HCT116 (cell line): ENCODE results near the gene SMTN.

ENCODE experiments used
- CEBPB ChIP-seq: IDR thresholded peaks from 2 replicates; pipeline ENCODE4 v1.6.1; 2012; ENCODE audit warnings: low read depth
- EGR1 ChIP-seq: IDR thresholded peaks from 2 replicates; pipeline ENCODE4 v1.6.1; 2012; ENCODE audit warnings: low read depth
- EZH2 ChIP-seq: fragments of 200-600 bp; sonication (generic); IDR thresholded peaks from 2 replicates; pipeline ENCODE4 v1.6.1; 2017; ENCODE audit warnings: antibody characterized with exemption, mixed run types
- EZH2phosphoT487 ChIP-seq: fragments of 200-600 bp; IDR thresholded peaks from 2 replicates; pipeline ENCODE4 v1.6.1; 2018; ENCODE audit warnings: antibody characterized with exemption, borderline replicate concordance
- JUND ChIP-seq: IDR thresholded peaks from 2 replicates; pipeline ENCODE4 v1.6.1; 2012
- MAX ChIP-seq: IDR thresholded peaks from 2 replicates; pipeline ENCODE4 v1.6.1; 2012
- POLR2A ChIP-seq: IDR thresholded peaks from 2 replicates; pipeline ENCODE4 v1.7.0; 2011; ENCODE audit warnings: borderline replicate concordance; ENCODE audit not compliant: insufficient read depth, insufficient read length; ENCODE audit errors: extremely low read depth
- RAD21 ChIP-seq: IDR thresholded peaks from 2 replicates; pipeline ENCODE4 v1.6.1; 2012; ENCODE audit warnings: low read depth, mild to moderate bottlenecking
- SP1 ChIP-seq: IDR thresholded peaks from 2 replicates; pipeline ENCODE4 v1.6.1; 2012; ENCODE audit warnings: low read depth
- SRF ChIP-seq: IDR thresholded peaks from 2 replicates; pipeline ENCODE4 v1.6.1; 2012; ENCODE audit warnings: low read depth
- YY1 ChIP-seq: IDR thresholded peaks from 2 replicates; pipeline ENCODE4 v1.6.1; 2011; ENCODE audit warnings: low read length, low read depth, moderate library complexity, mild to moderate bottlenecking; ENCODE audit not compliant: insufficient replicate concordance; ENCODE audit errors: extremely low read depth
- ZNF274 ChIP-seq: fragments of 200-500 bp; sonication (Bioruptor generic); IDR thresholded peaks from 2 replicates; pipeline ENCODE4 v1.6.1; 2014; ENCODE audit warnings: mild to moderate bottlenecking, low read depth, low read length, inconsistent platforms
- TF ChIP-seq, protein P1 (sequence below), 3 experiments: fragments of 200-600 bp in 1 of 3; sonication (generic) in 1 of 3; IDR thresholded peaks in 2 of 3; conservative IDR thresholded peaks in 1 of 3; 2 replicates each; pipeline ENCODE4 v1.5.1; 2012 to 2017; ENCODE audit warnings: low read depth in 2 of 3, low read length in 2 of 3, antibody characterized with exemption in 1 of 3, borderline replicate concordance in 1 of 3, control low read depth in 1 of 3, mild to moderate bottlenecking in 1 of 3, mixed read lengths in 1 of 3, mixed run types in 1 of 3, moderate library complexity in 1 of 3; ENCODE audit not compliant: insufficient read depth in 1 of 3

GRCh38 chr22:31094021-31094551 is 13.0 kb downstream of the SMTN start:
- no peak for TF ChIP-seq RAD21
- TF ChIP-seq EZH2phosphoT487: no peak
- TF ChIP-seq, protein P1, sequence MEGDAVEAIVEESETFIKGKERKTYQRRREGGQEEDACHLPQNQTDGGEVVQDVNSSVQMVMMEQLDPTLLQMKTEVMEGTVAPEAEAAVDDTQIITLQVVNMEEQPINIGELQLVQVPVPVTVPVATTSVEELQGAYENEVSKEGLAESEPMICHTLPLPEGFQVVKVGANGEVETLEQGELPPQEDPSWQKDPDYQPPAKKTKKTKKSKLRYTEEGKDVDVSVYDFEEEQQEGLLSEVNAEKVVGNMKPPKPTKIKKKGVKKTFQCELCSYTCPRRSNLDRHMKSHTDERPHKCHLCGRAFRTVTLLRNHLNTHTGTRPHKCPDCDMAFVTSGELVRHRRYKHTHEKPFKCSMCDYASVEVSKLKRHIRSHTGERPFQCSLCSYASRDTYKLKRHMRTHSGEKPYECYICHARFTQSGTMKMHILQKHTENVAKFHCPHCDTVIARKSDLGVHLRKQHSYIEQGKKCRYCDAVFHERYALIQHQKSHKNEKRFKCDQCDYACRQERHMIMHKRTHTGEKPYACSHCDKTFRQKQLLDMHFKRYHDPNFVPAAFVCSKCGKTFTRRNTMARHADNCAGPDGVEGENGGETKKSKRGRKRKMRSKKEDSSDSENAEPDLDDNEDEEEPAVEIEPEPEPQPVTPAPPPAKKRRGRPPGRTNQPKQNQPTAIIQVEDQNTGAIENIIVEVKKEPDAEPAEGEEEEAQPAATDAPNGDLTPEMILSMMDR (IDR thresholded peaks at IDR 0.05 in 2 of 3, conservative IDR thresholded peaks at IDR 0.05 in 1 of 3; ENCODE audit: borderline replicate concordance in 1 of 3, insufficient read depth in 1 of 3, low read depth in 2 of 3, low read length in 2 of 3): no peak
- no peak for TF ChIP-seq MAX
- no peak for TF ChIP-seq CEBPB
- no peak for TF ChIP-seq EGR1
- TF ChIP-seq ZNF274: no peak
- no peak for TF ChIP-seq POLR2A
- no peak for TF ChIP-seq JUND
- no peak for TF ChIP-seq EZH2
- TF ChIP-seq SP1: no peak
- no peak for TF ChIP-seq YY1
- no peak for TF ChIP-seq SRF
